HL-60 (cell line): ENCODE results near the gene CDK6.

Experiments used
- DNase-seq, 2 experiments: peaks; one replicate each; pipeline ENCODE4 v3.0.0-alpha.2; 2010 to 2020; ENCODE audit warnings: low read depth in 1 of 2, low spot score in 1 of 2
- H3K27ac ChIP-seq: fragments of 250-450 bp; sonication (Bioruptor Pico); replicated peaks from 2 replicates; pipeline ENCODE4 v1.5.1; 2020; ENCODE audit warnings: mild to moderate bottlenecking, moderate library complexity
- H3K27me3 ChIP-seq: fragments of 250-450 bp; sonication (Bioruptor Pico); 2 replicates; pipeline ENCODE4 v1.5.1; 2021; ENCODE audit warnings: mild to moderate bottlenecking, moderate library complexity; ENCODE audit not compliant: insufficient read depth, poor library complexity, severe bottlenecking
- H3K4me3 ChIP-seq: replicated peaks from 2 replicates; pipeline ENCODE4 v1.5.1; 2011; ENCODE audit warnings: mild to moderate bottlenecking, control low read depth, low read length; ENCODE audit not compliant: insufficient read depth
- CTCF ChIP-seq: IDR thresholded peaks from one replicate; pipeline ENCODE4 v1.5.1; 2011; ENCODE audit warnings: low read length, control low read depth, inconsistent platforms; ENCODE audit not compliant: insufficient read depth
- GABPA ChIP-seq: IDR thresholded peaks from 2 replicates; pipeline ENCODE4 v1.6.1; 2012; ENCODE audit warnings: low read depth
- POLR2AphosphoS5 ChIP-seq: IDR thresholded peaks from 2 replicates; pipeline ENCODE4 v1.6.1; 2012; ENCODE audit warnings: low read depth
- REST ChIP-seq: IDR thresholded peaks from 2 replicates; pipeline ENCODE4 v1.6.1; 2012; ENCODE audit warnings: low read depth; ENCODE audit not compliant: insufficient replicate concordance
- SPI1 ChIP-seq: IDR thresholded peaks from 2 replicates; pipeline ENCODE4 v1.6.1; 2012; ENCODE audit warnings: low read depth, mild to moderate bottlenecking, borderline replicate concordance

The CDK6 gene

GRCh38 chr7:92665926-92666325, 170.4 kb downstream of the CDK6 start:
- Histone ChIP-seq H3K27ac (no peak overlapping the region), H3K4me3 (no peak overlapping the region), H3K27me3 (no peaks in the 10 kb centered on the region)
- TF ChIP-seq CTCF, result no peak
- no peak for TF ChIP-seq SPI1
- TF ChIP-seq GABPA, result no peak
- TF ChIP-seq POLR2AphosphoS5, result no peak
- TF ChIP-seq REST, result no peak
- DNase-seq, result no peak

GRCh38 chr7:92661651-92662050, 174.7 kb downstream of the CDK6 start:
- H3K4me3 ChIP-seq, result no peak overlapping the region

GRCh38 chr7:92658671-92659070, 177.7 kb downstream of the CDK6 start:
- TF ChIP-seq POLR2AphosphoS5, result no peak
- TF ChIP-seq GABPA, result no peak
- no peak for TF ChIP-seq CTCF
- TF ChIP-seq REST, result no peak
- TF ChIP-seq SPI1, result no peak
- H3K27me3 ChIP-seq, result no peaks in the 10 kb centered on the region
- no peak for DNase-seq
- H3K27ac ChIP-seq, result no peak overlapping the region
- no peak overlapping the region for H3K4me3 ChIP-seq

More at GRCh38 chr7:92661651-92662050, 174.7 kb downstream of the CDK6 start:
- no peak for TF ChIP-seq POLR2AphosphoS5
- no peak for TF ChIP-seq REST
- no peak for TF ChIP-seq SPI1
- no peak for TF ChIP-seq CTCF
- TF ChIP-seq GABPA, result no peak
- Histone ChIP-seq H3K27ac (no peak overlapping the region), H3K27me3 (no peaks in the 10 kb centered on the region)
- DNase-seq, result no peak
